Mesothelial cell of epicardium (in vitro differentiated cells): ENCODE results near the gene LRRC7. TPM values are rescaled to one million over a fixed set of nuclear protein-coding genes. Genes with fewer than 3 reads are reported as not detected.

Experiments used
- DNase-seq, 2 experiments: peaks; one replicate each; pipeline ENCODE4 v3.0.0; 2021; ENCODE audit warnings: low spot score in 2 of 2; ENCODE audit not compliant: unreplicated experiment in 2 of 2
- H3K27ac Mint-ChIP-seq: 2 replicates; pipeline ENCODE4 v1.8.0; 2021; ENCODE audit warnings: mixed read lengths
- H3K27me3 Mint-ChIP-seq: 2 replicates; pipeline ENCODE4 v1.8.0; 2021; ENCODE audit warnings: low read depth, mixed read lengths
- H3K36me3 Mint-ChIP-seq: 2 replicates; pipeline ENCODE4 v1.8.0; 2021; ENCODE audit warnings: mixed read lengths
- H3K4me1 Mint-ChIP-seq: 2 replicates; pipeline ENCODE4 v1.8.0; 2021; ENCODE audit warnings: mixed read lengths
- H3K4me3 Mint-ChIP-seq: 2 replicates; pipeline ENCODE4 v1.8.0; 2021; ENCODE audit warnings: mild to moderate bottlenecking, moderate library complexity, mixed read lengths
- H3K9me3 Mint-ChIP-seq: 2 replicates; pipeline ENCODE4 v1.8.0; 2021; ENCODE audit warnings: mixed read lengths
- CTCF ChIP-seq: fragments of 200-600 bp; sonication (generic); IDR thresholded peaks from one replicate; pipeline ENCODE4 v1.5.0; 2021; ENCODE audit warnings: antibody characterized with exemption; ENCODE audit not compliant: unreplicated experiment
- total RNA-seq: library from RNA; stranded (reverse); gene quantifications from 3 replicates; pipeline ENCODE4 v1.2.1, GENCODE V29; 2021

Gene LRRC7
- total RNA-seq, 1 donor from 2014 or later: 0.09 TPM

GRCh38 chr1:70090875-70091274, 523.2 kb downstream of the LRRC7 start:
- peaks cover 4% of the 10 kb centered on the region for H3K27me3 Mint-ChIP-seq
- no peak overlapping the region for H3K4me3 Mint-ChIP-seq
- H3K36me3 Mint-ChIP-seq: no peaks in the 10 kb centered on the region
- H3K9me3 Mint-ChIP-seq: no peaks in the 10 kb centered on the region
- no peak for TF ChIP-seq CTCF
- no peak for DNase-seq
- no peaks in the 10 kb centered on the region for H3K4me1 Mint-ChIP-seq
- no peak overlapping the region for H3K27ac Mint-ChIP-seq

GRCh38 chr1:70091811-70092210, 524.1 kb downstream of the LRRC7 start:
- no peak for DNase-seq
- Mint-ChIP-seq H3K9me3 (no peaks in the 10 kb centered on the region), H3K4me1 (no peaks in the 10 kb centered on the region), H3K4me3 (no peak overlapping the region), H3K27me3 (peaks cover 4% of the 10 kb centered on the region), H3K27ac (no peak overlapping the region), H3K36me3 (no peaks in the 10 kb centered on the region)
- no peak for TF ChIP-seq CTCF

- Mint-ChIP-seq H3K36me3 (no peaks in the 10 kb centered on the region), H3K4me1 (no peaks in the 10 kb centered on the region), H3K9me3 (no peaks in the 10 kb centered on the region), H3K4me3 (no peak overlapping the region), H3K27ac (no peak overlapping the region), H3K27me3 (peaks cover 4% of the 10 kb centered on the region)
- TF ChIP-seq CTCF: no peak
- no peak for DNase-seq
Measured at GRCh38 chr1:70092526-70092925, 524.8 kb downstream of the LRRC7 start.

- Mint-ChIP-seq H3K27me3 (peaks cover 4% of the 10 kb centered on the region), H3K4me1 (no peaks in the 10 kb centered on the region), H3K27ac (no peak overlapping the region), H3K36me3 (no peaks in the 10 kb centered on the region), H3K4me3 (no peak overlapping the region), H3K9me3 (no peaks in the 10 kb centered on the region)
- DNase-seq: no peak
- no peak for TF ChIP-seq CTCF
Measured at GRCh38 chr1:70093250-70093975, 525.7 kb downstream of the LRRC7 start.

- Mint-ChIP-seq H3K27me3 (peaks cover 14% of the 10 kb centered on the region), H3K27ac (no peak overlapping the region), H3K9me3 (no peaks in the 10 kb centered on the region), H3K36me3 (no peaks in the 10 kb centered on the region), H3K4me1 (no peaks in the 10 kb centered on the region), H3K4me3 (no peak overlapping the region)
- no peak for TF ChIP-seq CTCF
- no peak for DNase-seq
Measured at GRCh38 chr1:70101231-70101630, 533.5 kb downstream of the LRRC7 start.
